HepG2 (cell line): Measurements from ENCODE around the gene PNLDC1. TPM values are rescaled to one million over a fixed set of nuclear protein-coding genes. Genes with fewer than 3 reads are reported as not detected.

Experiments used
- ATRX ChIP-seq: sonication (generic); formaldehyde crosslinking; IDR thresholded peaks from 2 replicates; pipeline ENCODE4 v1.4.0; 2020; ENCODE audit warnings: missing genetic modification reagents, borderline replicate concordance
- CBX2 ChIP-seq, 2 experiments: fragments of 200-600 bp in 1 of 2; sonication (generic); formaldehyde crosslinking in 1 of 2; IDR thresholded peaks; 2 replicates each; pipeline versions ENCODE4 v1.7.0 to v1.8.1; 2018 to 2022; ENCODE audit warnings: low read depth in 2 of 2, low read length in 1 of 2, mild to moderate bottlenecking in 1 of 2, missing genetic modification reagents in 1 of 2
- CENPT ChIP-seq: sonication (generic); formaldehyde crosslinking; IDR thresholded peaks from 2 replicates; pipeline ENCODE4 v1.8.0; 2022; ENCODE audit warnings: low read depth, mild to moderate bottlenecking, moderate library complexity, missing genetic modification reagents
- NR2F2 ChIP-seq: IDR thresholded peaks from 2 replicates; pipeline ENCODE4 v1.6.1; 2012; ENCODE audit warnings: low read depth, inconsistent platforms, borderline replicate concordance
- ZBTB21 ChIP-seq: sonication (generic); formaldehyde crosslinking; IDR thresholded peaks from 2 replicates; pipeline ENCODE4 v1.4.0; 2020; ENCODE audit warnings: missing genetic modification reagents
- ZBTB4 ChIP-seq: sonication (generic); formaldehyde crosslinking; IDR thresholded peaks from 2 replicates; pipeline ENCODE4 v1.4.0; 2020; ENCODE audit warnings: missing genetic modification reagents, mild to moderate bottlenecking, borderline replicate concordance
- ZNF253 ChIP-seq: sonication (generic); formaldehyde crosslinking; IDR thresholded peaks from 2 replicates; pipeline ENCODE4 v1.8.0; 2022; ENCODE audit warnings: mild to moderate bottlenecking, missing genetic modification reagents, borderline replicate concordance
- ZNF260 ChIP-seq: sonication (generic); formaldehyde crosslinking; IDR thresholded peaks from 2 replicates; pipeline ENCODE4 v1.4.0; 2020; ENCODE audit warnings: missing genetic modification reagents, low read depth, mild to moderate bottlenecking, borderline replicate concordance
- ZNF710 ChIP-seq: sonication (generic); formaldehyde crosslinking; IDR thresholded peaks from 2 replicates; pipeline ENCODE4 v1.5.0; 2020; ENCODE audit warnings: mild to moderate bottlenecking, missing genetic modification reagents, borderline replicate concordance
- ZNF782 ChIP-seq: sonication (generic); formaldehyde crosslinking; IDR thresholded peaks from 2 replicates; pipeline ENCODE4 v1.4.0; 2020; ENCODE audit warnings: missing genetic modification reagents, mild to moderate bottlenecking, borderline replicate concordance
- polyA plus RNA-seq, 8 experiments: library from polyadenylated mRNA; depleted of rRNA in 3 of 8; stranded (reverse) in 7 of 8; unstranded in 1 of 8; fragments of >200 nt; fragmentation: Illumina TruSeq in 4 of 8; extraction: Trizol in 4 of 8; gene quantifications; 2 replicates each; pipeline versions ENCODE4 v1.2.1 to v1.2.3, GENCODE V29; 2011 to 2016; ENCODE audit warnings: low read depth in 4 of 8, missing spikeins in 1 of 8, mixed read lengths in 1 of 8; ENCODE audit not compliant: insufficient read depth in 1 of 8
- total RNA-seq, 5 experiments: library from RNA; depleted of rRNA; stranded (reverse); fragments of >200 nt; fragmentation: Illumina TruSeq; extraction: Trizol; gene quantifications; 2 replicates each; pipeline ENCODE4 v1.2.3, GENCODE V29; 2016; ENCODE audit warnings: low read depth in 1 of 5
- TF ChIP-seq, protein P1 (sequence below): sonication (generic); formaldehyde crosslinking; IDR thresholded peaks from 2 replicates; pipeline ENCODE4 v1.5.1; 2020; ENCODE audit warnings: mild to moderate bottlenecking, missing genetic modification reagents, moderate library complexity
- TF ChIP-seq, protein P2 (sequence below): sonication (generic); formaldehyde crosslinking; conservative IDR thresholded peaks from 2 replicates; pipeline ENCODE4 v1.8.0; 2022; ENCODE audit warnings: missing genetic modification reagents
- TF ChIP-seq, protein P3 (sequence below): sonication (generic); formaldehyde crosslinking; IDR thresholded peaks from 2 replicates; pipeline ENCODE4 v1.9.0; 2022; ENCODE audit warnings: low read depth, missing genetic modification reagents

Gene PNLDC1
- total and polyA plus RNA-seq, 2 of the 13 experiments (the other 11 are each of a cell fraction or from before 2014, with no cell fraction given), result not detected

DNA sequence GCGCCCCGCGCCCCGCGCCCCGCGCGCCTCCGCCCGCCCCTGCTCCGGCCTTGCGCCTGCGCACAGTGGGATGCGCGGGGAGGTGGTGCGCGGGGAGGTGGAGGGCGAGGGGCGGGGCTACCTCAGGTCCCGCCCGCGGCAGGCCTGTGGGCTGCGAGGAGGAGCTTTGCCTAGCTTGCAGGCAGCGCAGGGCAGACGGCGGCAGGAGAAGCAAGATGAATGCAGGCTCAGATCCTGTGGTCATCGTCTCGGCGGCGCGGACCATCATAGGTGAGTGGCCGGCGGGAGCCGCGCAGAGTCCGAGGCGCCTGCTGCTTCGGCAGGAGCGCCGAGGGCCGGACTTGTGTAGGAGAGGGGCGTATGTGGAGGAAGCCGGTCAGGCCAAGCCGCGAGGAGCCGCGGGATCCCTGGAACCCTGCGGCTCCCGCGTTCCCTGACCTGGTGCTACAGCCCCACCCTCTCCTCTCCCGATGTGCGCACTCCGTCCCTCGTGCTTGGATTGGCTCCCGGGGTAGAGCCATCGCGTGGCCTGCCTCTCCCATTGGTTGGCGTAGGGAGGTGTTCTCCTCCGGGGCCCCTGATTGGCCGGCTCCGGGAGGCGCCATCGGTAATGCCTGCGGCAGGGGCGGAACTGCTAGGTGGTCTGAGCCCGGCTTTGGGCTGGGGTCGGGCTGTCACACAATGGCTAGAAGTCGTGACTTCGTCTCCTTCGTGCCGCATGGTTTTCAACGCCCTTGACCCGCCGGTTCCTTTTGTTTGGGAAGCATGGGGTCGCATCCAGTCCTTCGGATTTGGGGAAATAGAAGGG, 38.0 kb upstream of the PNLDC1 start, which contains the start of gene ACAT2 (continued):
- TF ChIP-seq, protein P1, sequence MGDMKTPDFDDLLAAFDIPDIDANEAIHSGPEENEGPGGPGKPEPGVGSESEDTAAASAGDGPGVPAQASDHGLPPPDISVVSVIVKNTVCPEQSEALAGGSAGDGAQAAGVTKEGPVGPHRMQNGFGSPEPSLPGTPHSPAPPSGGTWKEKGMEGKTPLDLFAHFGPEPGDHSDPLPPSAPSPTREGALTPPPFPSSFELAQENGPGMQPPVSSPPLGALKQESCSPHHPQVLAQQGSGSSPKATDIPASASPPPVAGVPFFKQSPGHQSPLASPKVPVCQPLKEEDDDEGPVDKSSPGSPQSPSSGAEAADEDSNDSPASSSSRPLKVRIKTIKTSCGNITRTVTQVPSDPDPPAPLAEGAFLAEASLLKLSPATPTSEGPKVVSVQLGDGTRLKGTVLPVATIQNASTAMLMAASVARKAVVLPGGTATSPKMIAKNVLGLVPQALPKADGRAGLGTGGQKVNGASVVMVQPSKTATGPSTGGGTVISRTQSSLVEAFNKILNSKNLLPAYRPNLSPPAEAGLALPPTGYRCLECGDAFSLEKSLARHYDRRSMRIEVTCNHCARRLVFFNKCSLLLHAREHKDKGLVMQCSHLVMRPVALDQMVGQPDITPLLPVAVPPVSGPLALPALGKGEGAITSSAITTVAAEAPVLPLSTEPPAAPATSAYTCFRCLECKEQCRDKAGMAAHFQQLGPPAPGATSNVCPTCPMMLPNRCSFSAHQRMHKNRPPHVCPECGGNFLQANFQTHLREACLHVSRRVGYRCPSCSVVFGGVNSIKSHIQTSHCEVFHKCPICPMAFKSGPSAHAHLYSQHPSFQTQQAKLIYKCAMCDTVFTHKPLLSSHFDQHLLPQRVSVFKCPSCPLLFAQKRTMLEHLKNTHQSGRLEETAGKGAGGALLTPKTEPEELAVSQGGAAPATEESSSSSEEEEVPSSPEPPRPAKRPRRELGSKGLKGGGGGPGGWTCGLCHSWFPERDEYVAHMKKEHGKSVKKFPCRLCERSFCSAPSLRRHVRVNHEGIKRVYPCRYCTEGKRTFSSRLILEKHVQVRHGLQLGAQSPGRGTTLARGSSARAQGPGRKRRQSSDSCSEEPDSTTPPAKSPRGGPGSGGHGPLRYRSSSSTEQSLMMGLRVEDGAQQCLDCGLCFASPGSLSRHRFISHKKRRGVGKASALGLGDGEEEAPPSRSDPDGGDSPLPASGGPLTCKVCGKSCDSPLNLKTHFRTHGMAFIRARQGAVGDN, result 0 out of 2 replicates have a peak, but pooled peaks have one; percentile 99
- TF ChIP-seq ZBTB21 (CRISPR knock-in tag), result no peak
- TF ChIP-seq, protein P2, sequence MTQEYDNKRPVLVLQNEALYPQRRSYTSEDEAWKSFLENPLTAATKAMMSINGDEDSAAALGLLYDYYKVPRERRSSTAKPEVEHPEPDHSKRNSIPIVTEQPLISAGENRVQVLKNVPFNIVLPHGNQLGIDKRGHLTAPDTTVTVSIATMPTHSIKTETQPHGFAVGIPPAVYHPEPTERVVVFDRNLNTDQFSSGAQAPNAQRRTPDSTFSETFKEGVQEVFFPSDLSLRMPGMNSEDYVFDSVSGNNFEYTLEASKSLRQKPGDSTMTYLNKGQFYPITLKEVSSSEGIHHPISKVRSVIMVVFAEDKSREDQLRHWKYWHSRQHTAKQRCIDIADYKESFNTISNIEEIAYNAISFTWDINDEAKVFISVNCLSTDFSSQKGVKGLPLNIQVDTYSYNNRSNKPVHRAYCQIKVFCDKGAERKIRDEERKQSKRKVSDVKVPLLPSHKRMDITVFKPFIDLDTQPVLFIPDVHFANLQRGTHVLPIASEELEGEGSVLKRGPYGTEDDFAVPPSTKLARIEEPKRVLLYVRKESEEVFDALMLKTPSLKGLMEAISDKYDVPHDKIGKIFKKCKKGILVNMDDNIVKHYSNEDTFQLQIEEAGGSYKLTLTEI, result no peak
- TF ChIP-seq ZNF782 (CRISPR knock-in tag), result peak; percentile 51; the same call in 1 of the 2 replicates
- TF ChIP-seq CENPT, result peak; percentile 75; the same call in 1 of the 2 replicates
- TF ChIP-seq ZNF260, result peak; percentile 79; the same call in 1 of the 2 replicates
- TF ChIP-seq, protein P3, sequence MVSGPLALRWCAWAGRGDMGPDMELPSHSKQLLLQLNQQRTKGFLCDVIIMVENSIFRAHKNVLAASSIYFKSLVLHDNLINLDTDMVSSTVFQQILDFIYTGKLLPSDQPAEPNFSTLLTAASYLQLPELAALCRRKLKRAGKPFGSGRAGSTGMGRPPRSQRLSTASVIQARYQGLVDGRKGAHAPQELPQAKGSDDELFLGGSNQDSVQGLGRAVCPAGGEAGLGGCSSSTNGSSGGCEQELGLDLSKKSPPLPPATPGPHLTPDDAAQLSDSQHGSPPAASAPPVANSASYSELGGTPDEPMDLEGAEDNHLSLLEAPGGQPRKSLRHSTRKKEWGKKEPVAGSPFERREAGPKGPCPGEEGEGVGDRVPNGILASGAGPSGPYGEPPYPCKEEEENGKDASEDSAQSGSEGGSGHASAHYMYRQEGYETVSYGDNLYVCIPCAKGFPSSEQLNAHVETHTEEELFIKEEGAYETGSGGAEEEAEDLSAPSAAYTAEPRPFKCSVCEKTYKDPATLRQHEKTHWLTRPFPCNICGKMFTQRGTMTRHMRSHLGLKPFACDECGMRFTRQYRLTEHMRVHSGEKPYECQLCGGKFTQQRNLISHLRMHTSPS (CRISPR knock-in tag), result no peak
- TF ChIP-seq ATRX (CRISPR knock-in tag), result no peak
- peak; percentile 65; the same call in 1 of the 2 replicates for TF ChIP-seq ZBTB4
- peak; percentile 73 for TF ChIP-seq ZNF710 (CRISPR knock-in tag)
- TF ChIP-seq NR2F2, result no peak
- no peak for TF ChIP-seq ZNF253
- no peak for TF ChIP-seq CBX2 (IDR thresholded peaks at IDR 0.05; ENCODE audit: low read depth, low read length)
- 0 out of 2 replicates have a peak, but pooled peaks have one; percentile 49 for TF ChIP-seq CBX2 (CRISPR knock-in tag; IDR thresholded peaks at IDR 0.05; ENCODE audit: low read depth)
